Esophagus squamous epithelium (tissue), 5 donors: ENCODE measurements around the gene ARHGDIB. TPM values are rescaled to one million over a fixed set of nuclear protein-coding genes. Genes with fewer than 3 reads are reported as not detected.

Source experiments
- DNase-seq: peaks from one replicate; lab custom pipeline; 2025; lab: John Stamatoyannopoulos, UW
- H3K27ac ChIP-seq, 4 donors: fragments of 200-600 bp; sonication (generic); one replicate each; pipeline ENCODE4 v1.5.1; 2016 to 2019; ENCODE audit warnings: mild to moderate bottlenecking in 1 of 4
- H3K27me3 ChIP-seq, 4 donors: fragments of 200-600 bp; sonication (generic); 1 replicate in 3 of 4; 2 replicates in 1 of 4; pipeline versions ENCODE4 v1.5.1 to v1.6.0; 2017 to 2021; ENCODE audit warnings: antibody characterized with exemption in 1 of 4
- H3K36me3 ChIP-seq, 3 donors: fragments of 200-600 bp; sonication (generic); one replicate each; pipeline ENCODE4 v1.5.1; 2016 to 2019
- H3K4me1 ChIP-seq, 3 donors: fragments of 200-600 bp; sonication (generic); one replicate each; pipeline ENCODE4 v1.5.1; 2017 to 2019
- H3K4me3 ChIP-seq, 4 donors: fragments of 200-600 bp; sonication (generic); 1 replicate in 3 of 4; 2 replicates in 1 of 4; pipeline ENCODE4 v1.5.1; 2016 to 2019; ENCODE audit warnings: mild to moderate bottlenecking in 2 of 4, moderate library complexity in 1 of 4
- H3K9me3 ChIP-seq, 3 donors: fragments of 200-600 bp; sonication (generic); one replicate each; pipeline ENCODE4 v1.5.1; 2016 to 2019
- CTCF ChIP-seq, 6 experiments: fragments of 450-650 bp in 4 of 6; fragments of 200-600 bp in 2 of 6; sonication (generic) in 2 of 6; IDR thresholded peaks; one replicate each; pipeline ENCODE4 v1.5.1; 2016 to 2019; ENCODE audit warnings: antibody characterized with exemption in 6 of 6, mild to moderate bottlenecking in 4 of 6, moderate library complexity in 4 of 6
- POLR2A ChIP-seq, 4 donors: fragments of 450-650 bp; IDR thresholded peaks; one replicate each; pipeline ENCODE4 v1.6.1; 2017; ENCODE audit warnings: antibody characterized with exemption in 4 of 4, mild to moderate bottlenecking in 4 of 4, moderate library complexity in 3 of 4
- WGBS, 2 donors: methylation state at CpG; one replicate each; pipeline ENCODE4 v1.1.5; 2018; 5-methylcytosine and 5-hydroxymethylcytosine counted together
- intact Hi-C: fragments of 100-400 bp; cut with DNase I; formaldehyde crosslinking; loops from one replicate; pipeline ENCODE4 v1.15.0; 2022
- total RNA-seq, 4 donors: library from RNA; depleted of rRNA; stranded (reverse); fragments of >200 nt; gene quantifications; one replicate each; pipeline ENCODE4 v1.1.0, GENCODE V29; 2016
- donor health status: DM: yes; HTN: yes; CAD: no.

ARHGDIB gene
- total RNA-seq, 4 donors from 2014 or later: 17.2 to 91.1 (median 62.0) TPM

DNA sequence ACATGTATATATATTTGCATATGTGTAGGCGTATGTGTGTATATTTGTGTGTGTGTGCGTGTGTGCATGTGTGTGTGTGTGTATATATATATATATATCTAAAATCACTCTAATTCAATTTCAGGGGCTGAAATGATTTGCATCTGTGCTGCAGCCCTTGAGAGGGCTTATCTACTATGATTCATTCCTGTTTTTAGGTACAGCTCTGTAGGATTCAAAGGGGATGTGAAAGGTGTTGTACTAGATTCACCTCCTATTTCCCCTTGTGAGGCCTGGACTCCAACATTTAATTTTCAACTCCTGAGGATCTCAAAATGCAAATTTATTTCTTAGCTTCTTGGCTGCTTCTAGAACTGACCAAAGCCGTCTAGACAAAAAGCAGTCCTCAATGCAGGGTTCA lies 34.1 kb downstream of the ARHGDIB start:
- no peaks in the 10 kb centered on the region for H3K36me3 ChIP-seq
- peaks cover 9 to 27% (median 9%) of the 10 kb centered on the region in 3 donors for H3K4me1 ChIP-seq
- no peak for DNase-seq
- intact Hi-C loops: no loop called here
- WGBS, 2 donors: 90 to 96% methylated on average over 3 of the region's 3 CpGs
- H3K27ac ChIP-seq: no peak overlapping the region
- H3K4me3 ChIP-seq: no peak overlapping the region
- H3K9me3 ChIP-seq: no peaks in the 10 kb centered on the region
- no peaks in the 10 kb centered on the region for H3K27me3 ChIP-seq
- TF ChIP-seq CTCF (IDR thresholded peaks at IDR 0.05): no peak
- TF ChIP-seq POLR2A (IDR thresholded peaks at IDR 0.05): no peak

DNA sequence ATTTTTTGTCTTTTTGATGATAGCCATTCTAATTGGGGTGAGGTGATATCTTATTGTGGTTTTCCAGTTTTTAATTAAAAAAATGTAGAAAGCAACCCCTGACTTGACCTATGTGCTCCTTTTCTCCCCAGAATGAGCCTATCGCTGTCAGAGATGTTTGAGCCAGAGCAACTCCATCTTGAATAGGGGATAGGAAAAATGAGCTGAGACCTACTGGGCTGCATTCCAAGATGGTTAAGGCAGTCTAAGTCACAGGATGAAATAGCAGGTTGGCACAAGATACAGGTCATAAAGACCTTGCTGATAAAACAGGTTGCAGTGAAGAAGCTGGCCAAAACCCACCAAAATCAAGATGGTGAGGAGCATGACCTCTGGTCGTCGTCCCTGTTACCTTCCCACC lies 36.9 kb downstream of the ARHGDIB start:
- DNase-seq: no peak
- no peak overlapping the region for H3K4me3 ChIP-seq
- H3K27me3 ChIP-seq: no peaks in the 10 kb centered on the region
- H3K9me3 ChIP-seq: no peaks in the 10 kb centered on the region
- TF ChIP-seq CTCF (IDR thresholded peaks at IDR 0.05) (no peak), POLR2A (IDR thresholded peaks at IDR 0.05) (no peak)
- WGBS, 2 donors: 83 to 98% methylated on average over 3 of the region's 3 CpGs
- peaks cover 5 to 13% (median 9%) of the 10 kb centered on the region in 3 donors for H3K4me1 ChIP-seq
- intact Hi-C loops: no loop called here
- H3K36me3 ChIP-seq: no peaks in the 10 kb centered on the region
- H3K27ac ChIP-seq: no peak overlapping the region

DNA sequence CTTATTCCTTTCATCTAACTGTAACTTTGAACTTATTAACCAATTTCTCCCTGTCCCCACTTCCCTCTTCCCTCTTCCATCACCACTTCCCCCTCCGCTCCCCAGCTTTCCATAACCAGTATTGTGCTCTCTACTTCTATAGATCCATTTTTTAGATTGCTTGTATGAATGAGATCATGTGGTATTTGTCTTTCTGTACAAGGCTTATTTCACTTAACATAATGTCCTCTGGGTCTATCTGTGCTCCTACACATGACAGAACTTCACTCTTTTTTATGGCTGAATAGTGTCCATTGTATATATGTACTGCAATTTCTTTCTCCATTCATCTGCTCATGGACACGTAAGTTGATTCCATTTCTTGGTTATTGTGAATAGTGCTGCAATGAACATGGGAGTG lies 37.5 kb downstream of the ARHGDIB start:
- H3K4me3 ChIP-seq: no peak overlapping the region
- no peaks in the 10 kb centered on the region for H3K27me3 ChIP-seq
- H3K27ac ChIP-seq: no peak overlapping the region
- H3K36me3 ChIP-seq: no peaks in the 10 kb centered on the region
- WGBS, 2 donors: 89% methylated on average over 2 of the region's 2 CpGs
- H3K4me1 ChIP-seq: peaks cover 0 to 8% (median 7%) of the 10 kb centered on the region in 3 donors
- DNase-seq: no peak
- TF ChIP-seq CTCF (IDR thresholded peaks at IDR 0.05) (no peak), POLR2A (IDR thresholded peaks at IDR 0.05) (no peak)
- H3K9me3 ChIP-seq: no peaks in the 10 kb centered on the region
- intact Hi-C loops: no loop called here

DNA sequence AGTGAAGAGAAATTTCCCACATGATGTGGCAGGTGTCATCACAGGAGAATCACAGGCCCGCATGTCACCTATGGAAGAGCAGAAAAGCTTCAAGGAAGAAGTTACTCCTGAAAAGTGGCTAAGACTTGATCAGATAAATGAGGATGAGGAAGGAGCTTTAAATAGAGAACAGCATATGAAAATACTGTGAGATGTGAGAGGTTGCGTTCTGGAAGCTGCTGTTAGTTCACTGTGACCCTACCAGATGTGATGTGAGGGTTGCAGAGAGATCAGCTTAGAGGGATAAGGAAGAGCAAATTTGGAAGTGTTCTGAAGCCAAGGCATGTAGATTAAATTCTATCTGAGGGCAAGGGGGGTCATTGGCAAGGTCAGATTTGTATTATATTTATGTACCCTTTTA lies 40.2 kb downstream of the ARHGDIB start:
- intact Hi-C loops: no loop called here
- Histone ChIP-seq H3K4me3 (no peak overlapping the region), H3K36me3 (peaks cover 0 to 5% (median 0%) of the 10 kb centered on the region in 3 donors), H3K27me3 (no peaks in the 10 kb centered on the region), H3K9me3 (no peaks in the 10 kb centered on the region), H3K27ac (no peak overlapping the region), H3K4me1 (no peaks in the 10 kb centered on the region)
- no peak for DNase-seq
- 91 to 93% methylated on average over 2 of the region's 2 CpGs for WGBS, 2 donors
- no peak for TF ChIP-seq POLR2A (IDR thresholded peaks at IDR 0.05)

DNA sequence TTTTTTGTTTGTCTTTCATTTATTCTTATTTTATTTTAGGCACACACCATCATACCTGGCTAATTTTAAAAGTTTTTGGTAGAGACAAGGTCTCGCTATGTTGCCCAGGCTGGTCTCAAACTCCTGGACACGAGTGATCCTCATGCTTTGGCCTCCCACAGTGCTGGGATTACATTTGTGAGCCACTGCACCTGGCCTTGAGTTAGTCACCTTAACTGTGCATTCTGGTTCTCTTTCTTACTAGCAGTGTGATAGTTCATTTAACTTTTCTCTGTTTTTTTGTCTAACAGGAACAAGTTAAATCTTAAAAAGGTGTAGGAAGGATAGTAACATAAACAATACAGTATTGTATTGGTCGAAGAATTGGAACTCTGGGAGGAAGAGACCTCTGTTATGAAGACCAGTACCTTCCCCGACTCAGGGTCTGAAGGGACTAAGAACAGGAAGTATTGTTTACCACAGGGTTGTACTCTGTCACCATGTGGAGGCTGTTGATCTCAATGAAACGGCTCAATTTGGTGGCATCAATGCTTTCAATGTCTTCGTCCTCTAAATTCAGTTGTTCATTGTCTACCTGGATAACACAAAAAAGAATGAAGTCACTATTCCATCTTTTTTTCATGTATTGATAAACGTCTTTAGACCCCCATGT lies 40.8 kb downstream of the ARHGDIB start:
- no peak for DNase-seq
- TF ChIP-seq POLR2A (IDR thresholded peaks at IDR 0.05) (no peak), CTCF (IDR thresholded peaks at IDR 0.05) (no peak)
- 68 to 74% methylated on average over 7 of the region's 7 CpGs for WGBS, 2 donors
- Histone ChIP-seq H3K36me3 (peaks cover 0 to 5% (median 0%) of the 10 kb centered on the region in 3 donors), H3K4me3 (no peak overlapping the region), H3K4me1 (no peaks in the 10 kb centered on the region), H3K27ac (no peak overlapping the region), H3K9me3 (no peaks in the 10 kb centered on the region), H3K27me3 (no peaks in the 10 kb centered on the region)
- intact Hi-C loops: no loop called here
